HFF-Myc (cell line): ENCODE measurements around the gene CRTC2.
A peak's percentile ranks its signal among the peaks of the same experiment; 100 is the strongest.
"Not testable (repeated sequence)": the region's sequence is repeated elsewhere in the genome, so short reads cannot be mapped to it uniquely, and the experiment has no call there.

Experiments used
- DNase-seq: peaks from one replicate; pipeline ENCODE4 v3.0.0-alpha.2; 2011; ENCODE audit warnings: low read depth; ENCODE audit errors: extremely low read depth
- H3K4me3 ChIP-seq: replicated peaks from 2 replicates; pipeline ENCODE4 v1.5.1; 2011; ENCODE audit warnings: low read depth, mild to moderate bottlenecking, control low read depth, low read length
- TF ChIP-seq, protein P1 (sequence below): IDR thresholded peaks from 2 replicates; pipeline ENCODE4 v1.5.1; 2012; ENCODE audit warnings: mild to moderate bottlenecking, low read depth, low read length, control low read depth; ENCODE audit errors: missing control alignments

Gene CRTC2

DNA sequence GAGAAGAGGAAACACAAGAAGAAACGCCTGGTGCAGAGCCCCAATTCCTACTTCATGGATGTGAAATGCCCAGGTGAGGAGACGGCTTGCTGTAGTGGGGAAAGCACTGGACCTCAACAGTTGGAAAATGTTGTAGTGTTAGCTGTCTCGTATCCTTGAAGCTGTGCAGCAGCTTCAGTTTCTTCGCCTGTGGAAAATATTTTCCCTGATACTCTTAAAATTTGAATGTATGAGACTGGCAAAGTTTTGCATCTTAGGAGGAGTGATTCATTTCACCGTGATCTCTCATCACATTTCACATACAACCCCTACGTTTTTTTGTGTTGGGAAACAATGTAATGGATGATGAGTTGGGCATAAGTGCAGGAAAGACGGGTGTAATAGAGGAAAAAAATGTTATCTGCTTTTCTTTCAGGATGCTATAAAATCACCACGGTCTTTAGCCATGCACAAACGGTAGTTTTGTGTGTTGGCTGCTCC is 32.8 kb upstream of the CRTC2 start:
- DNase-seq, result no peak
- TF ChIP-seq, protein P1, sequence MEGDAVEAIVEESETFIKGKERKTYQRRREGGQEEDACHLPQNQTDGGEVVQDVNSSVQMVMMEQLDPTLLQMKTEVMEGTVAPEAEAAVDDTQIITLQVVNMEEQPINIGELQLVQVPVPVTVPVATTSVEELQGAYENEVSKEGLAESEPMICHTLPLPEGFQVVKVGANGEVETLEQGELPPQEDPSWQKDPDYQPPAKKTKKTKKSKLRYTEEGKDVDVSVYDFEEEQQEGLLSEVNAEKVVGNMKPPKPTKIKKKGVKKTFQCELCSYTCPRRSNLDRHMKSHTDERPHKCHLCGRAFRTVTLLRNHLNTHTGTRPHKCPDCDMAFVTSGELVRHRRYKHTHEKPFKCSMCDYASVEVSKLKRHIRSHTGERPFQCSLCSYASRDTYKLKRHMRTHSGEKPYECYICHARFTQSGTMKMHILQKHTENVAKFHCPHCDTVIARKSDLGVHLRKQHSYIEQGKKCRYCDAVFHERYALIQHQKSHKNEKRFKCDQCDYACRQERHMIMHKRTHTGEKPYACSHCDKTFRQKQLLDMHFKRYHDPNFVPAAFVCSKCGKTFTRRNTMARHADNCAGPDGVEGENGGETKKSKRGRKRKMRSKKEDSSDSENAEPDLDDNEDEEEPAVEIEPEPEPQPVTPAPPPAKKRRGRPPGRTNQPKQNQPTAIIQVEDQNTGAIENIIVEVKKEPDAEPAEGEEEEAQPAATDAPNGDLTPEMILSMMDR, result no peak
- H3K4me3 ChIP-seq, result peak overlapping the region; percentile 79

GRCh38 chr1:153990468-153991150 is 32.2 kb upstream of the CRTC2 start, which contains the start of gene RPS27:
RPS27 (plus strand) TSS chr1:153990762; CDS start chr1:153990797, 35 bp downstream.
- H3K4me3 ChIP-seq, result peak within 1 kb of the TSS; percentile 79
- TF ChIP-seq, protein P1, result no peak
- peak; percentile 97 for DNase-seq

- DNase-seq, result no peak
- TF ChIP-seq, protein P1, result no peak
- H3K4me3 ChIP-seq, result no peak overlapping the region
Measured at GRCh38 chr1:153987621-153988020, 29.2 kb upstream of the CRTC2 start.

GRCh38 chr1:153985941-153986761 is 27.7 kb upstream of the CRTC2 start, which contains the start of gene RAB13:
RAB13 (minus strand) TSS chr1:153986339; CDS start chr1:153986236, 103 bp downstream.
- H3K4me3 ChIP-seq, result peak within 1 kb of the TSS; percentile 82
- peak; percentile 32 for DNase-seq
- TF ChIP-seq, protein P1, result no peak

GRCh38 chr1:153985341-153985912 is 27.0 kb upstream of the CRTC2 start:
- no peak for DNase-seq
- peak overlapping the region; percentile 82 for H3K4me3 ChIP-seq
- TF ChIP-seq, protein P1, result no peak

- H3K4me3 ChIP-seq, result peak overlapping the region; percentile 82
- no peak for DNase-seq
- TF ChIP-seq, protein P1, result no peak
Measured at GRCh38 chr1:153984123-153984894, 25.9 kb upstream of the CRTC2 start.

- not testable (repeated sequence) for H3K4me3 ChIP-seq, DNase-seq
Measured at GRCh38 chr1:153981735-153982134, 23.3 kb upstream of the CRTC2 start.

DNA sequence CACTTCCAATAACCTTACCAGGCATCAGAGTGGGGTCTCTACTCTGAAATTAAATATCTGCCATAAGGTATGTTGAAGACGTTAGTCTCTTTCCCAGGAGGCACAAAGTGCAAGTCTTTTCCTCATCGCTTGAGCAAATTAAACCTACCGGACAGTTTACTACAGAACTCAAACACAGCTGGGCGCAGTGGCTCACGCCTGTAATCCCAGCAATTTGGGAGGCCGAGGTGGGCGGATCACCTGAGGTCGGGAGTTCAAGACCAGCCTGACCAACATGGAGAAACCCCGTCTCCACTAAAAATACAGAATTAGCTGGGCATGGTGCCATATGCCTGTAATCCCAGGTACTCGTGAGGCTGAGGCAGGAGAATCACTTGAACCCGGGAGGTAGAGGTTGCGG is 20.7 kb upstream of the CRTC2 start:
- not testable (repeated sequence) for H3K4me3 ChIP-seq, DNase-seq
